Measurements from ENCODE around the gene PADI6. TPM values are rescaled to one million over a fixed set of nuclear protein-coding genes. Genes with fewer than 3 reads are reported as not detected.
"Not testable (repeated sequence)": the region's sequence is repeated elsewhere in the genome, so short reads cannot be mapped to it uniquely, and the experiment has no call there.

PADI6 gene
- polyA plus RNA-seq, 2 donors, result not detected

GRCh38 chr1:17342014-17342441 lies 30.0 kb upstream of the PADI6 start:
- H3K27ac ChIP-seq (ENCODE audit: low read depth in 2 of 2, low read length in 1 of 2), result no peak overlapping the region
- H3K4me1 ChIP-seq (ENCODE audit: control insufficient read depth in 2 of 2, insufficient read depth in 2 of 2, low read length in 1 of 2), result no peaks in the 10 kb centered on the region
- H3K36me3 ChIP-seq (ENCODE audit: control insufficient read depth in 2 of 2, insufficient read depth in 2 of 2, low read length in 1 of 2), result no peaks in the 10 kb centered on the region
- no peaks in the 10 kb centered on the region for H3K9me3 ChIP-seq (ENCODE audit: control insufficient read depth in 2 of 2, insufficient read depth in 1 of 2, low read depth in 1 of 2, low read length in 1 of 2)
- H3K27me3 ChIP-seq (ENCODE audit: control insufficient read depth in 1 of 2, insufficient read depth in 2 of 2, low read length in 2 of 2), result no peaks in the 10 kb centered on the region
- H3K4me3 ChIP-seq (ENCODE audit: low read depth in 1 of 2, low read length in 2 of 2), result no peak overlapping the region
- WGBS, 2 donors, result 76 to 79% methylated on average over 16 to 17 of the region's 17 CpGs

- not testable (repeated sequence) for H3K4me1 ChIP-seq (ENCODE audit: control insufficient read depth in 2 of 2, insufficient read depth in 2 of 2, low read length in 1 of 2); H3K9me3 ChIP-seq (ENCODE audit: control insufficient read depth in 2 of 2, insufficient read depth in 1 of 2, low read depth in 1 of 2, low read length in 1 of 2); H3K4me3 ChIP-seq (ENCODE audit: low read depth in 1 of 2, low read length in 2 of 2); H3K27me3 ChIP-seq (ENCODE audit: control insufficient read depth in 1 of 2, insufficient read depth in 2 of 2, low read length in 2 of 2); H3K36me3 ChIP-seq (ENCODE audit: control insufficient read depth in 2 of 2, insufficient read depth in 2 of 2, low read length in 1 of 2); H3K27ac ChIP-seq (ENCODE audit: low read depth in 2 of 2, low read length in 1 of 2)
- 93 to 95% methylated on average over 5 of the region's 5 CpGs for WGBS, 2 donors
Measured at GRCh38 chr1:17345506-17345905, 26.5 kb upstream of the PADI6 start.

GRCh38 chr1:17346046-17346789 lies 25.8 kb upstream of the PADI6 start:
- Histone ChIP-seq H3K4me3 (ENCODE audit: low read depth in 1 of 2, low read length in 2 of 2) (no peak overlapping the region), H3K27ac (ENCODE audit: low read depth in 2 of 2, low read length in 1 of 2) (no peak overlapping the region), H3K36me3 (ENCODE audit: control insufficient read depth in 2 of 2, insufficient read depth in 2 of 2, low read length in 1 of 2) (no peaks in the 10 kb centered on the region), H3K9me3 (ENCODE audit: control insufficient read depth in 2 of 2, insufficient read depth in 1 of 2, low read depth in 1 of 2, low read length in 1 of 2) (no peaks in the 10 kb centered on the region), H3K27me3 (ENCODE audit: control insufficient read depth in 1 of 2, insufficient read depth in 2 of 2, low read length in 2 of 2) (no peaks in the 10 kb centered on the region), H3K4me1 (ENCODE audit: control insufficient read depth in 2 of 2, insufficient read depth in 2 of 2, low read length in 1 of 2) (no peaks in the 10 kb centered on the region)
- WGBS, 2 donors, result 85% methylated on average over 9 of the region's 9 CpGs

- Histone ChIP-seq H3K4me3 (ENCODE audit: low read depth in 1 of 2, low read length in 2 of 2) (no peak overlapping the region), H3K36me3 (ENCODE audit: control insufficient read depth in 2 of 2, insufficient read depth in 2 of 2, low read length in 1 of 2) (no peaks in the 10 kb centered on the region), H3K9me3 (ENCODE audit: control insufficient read depth in 2 of 2, insufficient read depth in 1 of 2, low read depth in 1 of 2, low read length in 1 of 2) (no peaks in the 10 kb centered on the region), H3K27ac (ENCODE audit: low read depth in 2 of 2, low read length in 1 of 2) (no peak overlapping the region), H3K4me1 (ENCODE audit: control insufficient read depth in 2 of 2, insufficient read depth in 2 of 2, low read length in 1 of 2) (no peaks in the 10 kb centered on the region), H3K27me3 (ENCODE audit: control insufficient read depth in 1 of 2, insufficient read depth in 2 of 2, low read length in 2 of 2) (no peaks in the 10 kb centered on the region)
- 70% methylated on average over 19 of the region's 19 CpGs for WGBS, 2 donors
Measured at GRCh38 chr1:17347769-17348592, 24.0 kb upstream of the PADI6 start.

GRCh38 chr1:17348593-17349234 lies 23.3 kb upstream of the PADI6 start:
- H3K27ac ChIP-seq (ENCODE audit: low read depth in 2 of 2, low read length in 1 of 2), result no peak overlapping the region
- WGBS, 2 donors, result 67 to 72% methylated on average over 14 of the region's 14 CpGs
- H3K4me3 ChIP-seq (ENCODE audit: low read depth in 1 of 2, low read length in 2 of 2), result no peak overlapping the region
- H3K36me3 ChIP-seq (ENCODE audit: control insufficient read depth in 2 of 2, insufficient read depth in 2 of 2, low read length in 1 of 2), result no peaks in the 10 kb centered on the region
- H3K4me1 ChIP-seq (ENCODE audit: control insufficient read depth in 2 of 2, insufficient read depth in 2 of 2, low read length in 1 of 2), result no peaks in the 10 kb centered on the region
- H3K9me3 ChIP-seq (ENCODE audit: control insufficient read depth in 2 of 2, insufficient read depth in 1 of 2, low read depth in 1 of 2, low read length in 1 of 2), result no peaks in the 10 kb centered on the region
- H3K27me3 ChIP-seq (ENCODE audit: control insufficient read depth in 1 of 2, insufficient read depth in 2 of 2, low read length in 2 of 2), result no peaks in the 10 kb centered on the region

GRCh38 chr1:17350083-17350482 lies 21.9 kb upstream of the PADI6 start:
- no peaks in the 10 kb centered on the region for H3K27me3 ChIP-seq (ENCODE audit: control insufficient read depth in 1 of 2, insufficient read depth in 2 of 2, low read length in 2 of 2)
- peaks cover 0 to 2% of the 10 kb centered on the region in 2 donors for H3K9me3 ChIP-seq (ENCODE audit: control insufficient read depth in 2 of 2, insufficient read depth in 1 of 2, low read depth in 1 of 2, low read length in 1 of 2)
- no peak overlapping the region for H3K4me3 ChIP-seq (ENCODE audit: low read depth in 1 of 2, low read length in 2 of 2)
- 63 to 68% methylated on average over 8 of the region's 8 CpGs for WGBS, 2 donors
- H3K4me1 ChIP-seq (ENCODE audit: control insufficient read depth in 2 of 2, insufficient read depth in 2 of 2, low read length in 1 of 2), result no peaks in the 10 kb centered on the region
- H3K27ac ChIP-seq (ENCODE audit: low read depth in 2 of 2, low read length in 1 of 2), result no peak overlapping the region
- no peaks in the 10 kb centered on the region for H3K36me3 ChIP-seq (ENCODE audit: control insufficient read depth in 2 of 2, insufficient read depth in 2 of 2, low read length in 1 of 2)

- Histone ChIP-seq H3K4me1 (ENCODE audit: control insufficient read depth in 2 of 2, insufficient read depth in 2 of 2, low read length in 1 of 2) (no peaks in the 10 kb centered on the region), H3K9me3 (ENCODE audit: control insufficient read depth in 2 of 2, insufficient read depth in 1 of 2, low read depth in 1 of 2, low read length in 1 of 2) (peaks cover 0 to 2% of the 10 kb centered on the region in 2 donors), H3K27ac (ENCODE audit: low read depth in 2 of 2, low read length in 1 of 2) (no peak overlapping the region), H3K36me3 (ENCODE audit: control insufficient read depth in 2 of 2, insufficient read depth in 2 of 2, low read length in 1 of 2) (no peaks in the 10 kb centered on the region), H3K27me3 (ENCODE audit: control insufficient read depth in 1 of 2, insufficient read depth in 2 of 2, low read length in 2 of 2) (no peaks in the 10 kb centered on the region), H3K4me3 (ENCODE audit: low read depth in 1 of 2, low read length in 2 of 2) (no peak overlapping the region)
- 80 to 81% methylated on average over 7 of the region's 7 CpGs for WGBS, 2 donors
Measured at GRCh38 chr1:17350928-17351446, 21.0 kb upstream of the PADI6 start.

- Histone ChIP-seq H3K9me3 (ENCODE audit: control insufficient read depth in 2 of 2, insufficient read depth in 1 of 2, low read depth in 1 of 2, low read length in 1 of 2) (peaks cover 0 to 2% of the 10 kb centered on the region in 2 donors), H3K36me3 (ENCODE audit: control insufficient read depth in 2 of 2, insufficient read depth in 2 of 2, low read length in 1 of 2) (no peaks in the 10 kb centered on the region), H3K27ac (ENCODE audit: low read depth in 2 of 2, low read length in 1 of 2) (no peak overlapping the region), H3K27me3 (ENCODE audit: control insufficient read depth in 1 of 2, insufficient read depth in 2 of 2, low read length in 2 of 2) (no peaks in the 10 kb centered on the region), H3K4me1 (ENCODE audit: control insufficient read depth in 2 of 2, insufficient read depth in 2 of 2, low read length in 1 of 2) (no peaks in the 10 kb centered on the region), H3K4me3 (ENCODE audit: low read depth in 1 of 2, low read length in 2 of 2) (no peak overlapping the region)
- 83 to 86% methylated on average over 7 to 8 of the region's 8 CpGs for WGBS, 2 donors
Measured at GRCh38 chr1:17351598-17352324, 20.2 kb upstream of the PADI6 start.

- Histone ChIP-seq H3K27me3 (ENCODE audit: control insufficient read depth in 1 of 2, insufficient read depth in 2 of 2, low read length in 2 of 2) (no peaks in the 10 kb centered on the region), H3K4me1 (ENCODE audit: control insufficient read depth in 2 of 2, insufficient read depth in 2 of 2, low read length in 1 of 2) (no peaks in the 10 kb centered on the region), H3K9me3 (ENCODE audit: control insufficient read depth in 2 of 2, insufficient read depth in 1 of 2, low read depth in 1 of 2, low read length in 1 of 2) (peaks cover 0 to 2% of the 10 kb centered on the region in 2 donors), H3K36me3 (ENCODE audit: control insufficient read depth in 2 of 2, insufficient read depth in 2 of 2, low read length in 1 of 2) (no peaks in the 10 kb centered on the region), H3K27ac (ENCODE audit: low read depth in 2 of 2, low read length in 1 of 2) (no peak overlapping the region), H3K4me3 (ENCODE audit: low read depth in 1 of 2, low read length in 2 of 2) (no peak overlapping the region)
- 65 to 67% methylated on average over 8 of the region's 8 CpGs for WGBS, 2 donors
Measured at GRCh38 chr1:17352419-17352909, 19.5 kb upstream of the PADI6 start.

All from esophagus (tissue), 2 donors.